Measurements from ENCODE around the gene GATC.

GATC gene

GRCh38 chr12:120475643-120476042, 29.4 kb downstream of the GATC start:
- no peak for DNase-seq (ENCODE audit: low spot score)
- in situ Hi-C loops (cut with MboI; ENCODE audit: low pct_unique_long_range_greater_than_20kb, low sequenced_read_pairs, unreplicated experiment): no loop called here
- TF ChIP-seq CTCF (IDR thresholded peaks at IDR 0.05; ENCODE audit: extremely low read depth, insufficient read depth, missing control alignments): no peak

- in situ Hi-C loops (cut with MboI; ENCODE audit: low pct_unique_long_range_greater_than_20kb, low sequenced_read_pairs, unreplicated experiment): no loop called here
Measured at GRCh38 chr12:120479458-120479857, 33.2 kb downstream of the GATC start.

GRCh38 chr12:120480211-120480610, 34.0 kb downstream of the GATC start:
- no peak for DNase-seq (ENCODE audit: low spot score)
- TF ChIP-seq CTCF (IDR thresholded peaks at IDR 0.05; ENCODE audit: extremely low read depth, insufficient read depth, missing control alignments): no peak
- in situ Hi-C loops (cut with MboI; ENCODE audit: low pct_unique_long_range_greater_than_20kb, low sequenced_read_pairs, unreplicated experiment): no loop called here

More at GRCh38 chr12:120479458-120479857, 33.2 kb downstream of the GATC start:
- DNase-seq (ENCODE audit: low spot score): no peak
- TF ChIP-seq CTCF (IDR thresholded peaks at IDR 0.05; ENCODE audit: extremely low read depth, insufficient read depth, missing control alignments): no peak

- DNase-seq (ENCODE audit: low spot score): no peak
- no peak for TF ChIP-seq CTCF (IDR thresholded peaks at IDR 0.05; ENCODE audit: extremely low read depth, insufficient read depth, missing control alignments)
- in situ Hi-C loops (cut with MboI; ENCODE audit: low pct_unique_long_range_greater_than_20kb, low sequenced_read_pairs, unreplicated experiment): no loop called here
Measured at GRCh38 chr12:120481022-120481767, 35.0 kb downstream of the GATC start.

GRCh38 chr12:120483621-120484020, 37.4 kb downstream of the GATC start:
- no peak for DNase-seq (ENCODE audit: low spot score)
- in situ Hi-C loops (cut with MboI; ENCODE audit: low pct_unique_long_range_greater_than_20kb, low sequenced_read_pairs, unreplicated experiment): no loop called here

More at GRCh38 chr12:120483621-120484020, 37.4 kb downstream of the GATC start:
- no peak for TF ChIP-seq CTCF (IDR thresholded peaks at IDR 0.05; ENCODE audit: extremely low read depth, insufficient read depth, missing control alignments)

All from GM13977 (cell line).